ENCODE measurements around the gene SOAT1. TPM values are rescaled to one million over a fixed set of nuclear protein-coding genes. Genes with fewer than 3 reads are reported as not detected.

Gene SOAT1
- total RNA-seq, 2 donors from 2014 or later: 34.2 to 41.9 TPM

Other genes with a start within 250 kb of the SOAT1 start
- gene TOR3A, start 211.7 kb upstream of the SOAT1 start, total RNA-seq: 10 to 100 TPM; 23.4 to 24.7 TPM
- gene ABL2, start 64.1 kb upstream of the SOAT1 start, total RNA-seq: 10 to 100 TPM; 20.2 to 28.0 TPM
- gene AXDND1, start 72.2 kb downstream of the SOAT1 start, total RNA-seq: 1 to 10 TPM in 1 of 2 donors, under 1 TPM in 1; 0.69 to 1.3 TPM